Left colon (tissue), 2 donors: Measurements from ENCODE around the gene EGLN2. TPM values are rescaled to one million over a fixed set of nuclear protein-coding genes. Genes with fewer than 3 reads are reported as not detected.
"Not testable (repeated sequence)": the region's sequence is repeated elsewhere in the genome, so short reads cannot be mapped to it uniquely, and the experiment has no call there.

Experiments used
- ATAC-seq: fragments of 200-7000 bp; cut with Tn5 transposase; one replicate; pipeline ENCODE4 v1.9.1; 2020; ENCODE audit warnings: mild to moderate bottlenecking, moderate library complexity
- DNase-seq, 2 donors: peaks; one replicate each; pipeline ENCODE4 v3.0.0-alpha.2; 2020
- intact Hi-C, 2 donors: fragments of 100-400 bp; cut with DNase I in 1 of 2; cut with micrococcal nuclease in 1 of 2; formaldehyde crosslinking; loops; one replicate each; pipeline versions ENCODE4 v1.11.2 to v1.14.0; 2022; cut with DNase I, micrococcal nuclease
- long read RNA-seq: library from polyadenylated mRNA; unstranded; transcript quantifications from one replicate; pipeline ENCODE4 v2.0.0, GENCODE V29; 2021
- total RNA-seq, 2 donors: library from RNA; stranded (reverse); fragmentation: NEBNext Ultra II Directional; extraction: Animal tissue kit (Norgen Biotek cat#: 25700); gene quantifications; one replicate each; pipeline ENCODE4 v1.2.1, GENCODE V29; 2021
- donor health status: DM: no; HTN: no; CAD: no.
- donor health status: DM: yes; HTN: yes; CAD: no.

EGLN2 gene
- 10 to 100 TPM; 95.3 to 96.9 TPM for total RNA-seq
- long read RNA-seq, transcript EGLN2-207 (5 exons, 2,821 nt), result major isoform, 228 of 394 reads
- long read RNA-seq, transcript EGLN2-201 (6 exons, 2,102 nt), result minor isoform, 156 of 394 reads
- long read RNA-seq, partial matches to known transcripts, result 2 of 394 reads
- long read RNA-seq, other reads (novel, unspliced or antisense), result 6 of 394 reads

GRCh38 chr19:40798683-40799557 is at the start of gene EGLN2:
TSS of gene EGLN2 (plus strand) at chr19:40799191. CDS start at chr19:40800573, 1,382 bp downstream.
- intact Hi-C loops, result no loop called here
- peak; percentile 100 for DNase-seq
- peak; percentile 76 for ATAC-seq

GRCh38 chr19:40750058-40750873 is 48.7 kb upstream of the EGLN2 start, which contains the start of gene ACTMAP:
TSS of gene ACTMAP (minus strand) at chr19:40750477. CDS start at chr19:40749803, 674 bp downstream.
- intact Hi-C loops, result no loop called here
- ATAC-seq (peak; percentile 79), DNase-seq (peak; percentile 100)

GRCh38 chr19:40750874-40751537 is 48.0 kb upstream of the EGLN2 start, which contains the start of gene SNRPA:
TSS of gene SNRPA (plus strand) at chr19:40751203. CDS start at chr19:40751409, 206 bp downstream.
- intact Hi-C loops, result no loop called here
- peak; percentile 74 for ATAC-seq
- DNase-seq, result peak; percentile 98

GRCh38 chr19:40752257-40752781 is 46.7 kb upstream of the EGLN2 start:
- intact Hi-C loops, result no loop called here
- DNase-seq (no peak), ATAC-seq (no peak)

DNA sequence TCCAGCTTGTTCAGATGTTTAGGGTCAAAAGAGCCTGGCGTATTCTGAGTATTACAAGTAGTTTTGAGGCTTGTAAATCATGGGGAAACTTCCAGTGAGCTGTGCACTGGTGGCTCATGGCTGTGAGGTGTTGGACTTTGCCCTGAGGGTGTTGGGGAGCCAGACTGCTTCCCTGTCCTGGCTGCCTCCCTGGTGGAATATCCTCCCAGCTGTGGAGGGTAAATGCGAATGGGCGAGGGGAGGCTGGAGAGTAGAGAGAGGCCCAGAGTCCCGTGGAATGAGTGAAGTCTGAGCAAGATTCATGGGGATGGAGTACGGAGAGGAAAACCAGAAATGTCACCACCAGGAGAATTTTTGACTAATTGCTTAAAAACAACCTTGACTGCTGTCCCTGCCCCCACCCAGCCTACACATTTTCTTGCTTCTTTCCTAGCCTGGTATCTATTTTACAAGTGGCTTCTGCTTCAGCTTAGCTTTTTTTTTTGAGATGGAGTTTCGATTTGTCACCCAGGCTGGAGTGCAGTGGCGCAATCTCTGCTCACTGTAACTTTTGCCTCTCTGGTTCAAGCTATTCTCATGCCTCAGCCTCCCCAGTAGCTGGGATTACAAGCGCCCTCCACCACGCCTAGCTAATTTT is 44.3 kb upstream of the EGLN2 start:
- intact Hi-C loops, result no loop called here
- peak; percentile 50 for ATAC-seq
- peak; percentile 67 to 79 for DNase-seq

- intact Hi-C loops, result no loop called here
- ATAC-seq (no peak), DNase-seq (no peak)
Observed at GRCh38 chr19:40755248-40755624, 43.8 kb upstream of the EGLN2 start.

- no peak for DNase-seq
- intact Hi-C loops, result no loop called here
Observed at GRCh38 chr19:40755791-40756190, 43.2 kb upstream of the EGLN2 start.

GRCh38 chr19:40756502-40757110 is 42.4 kb upstream of the EGLN2 start:
- ATAC-seq (no peak), DNase-seq (no peak)
- intact Hi-C loops, result no loop called here

More at GRCh38 chr19:40755791-40756190, 43.2 kb upstream of the EGLN2 start:
- ATAC-seq, result no peak

DNA sequence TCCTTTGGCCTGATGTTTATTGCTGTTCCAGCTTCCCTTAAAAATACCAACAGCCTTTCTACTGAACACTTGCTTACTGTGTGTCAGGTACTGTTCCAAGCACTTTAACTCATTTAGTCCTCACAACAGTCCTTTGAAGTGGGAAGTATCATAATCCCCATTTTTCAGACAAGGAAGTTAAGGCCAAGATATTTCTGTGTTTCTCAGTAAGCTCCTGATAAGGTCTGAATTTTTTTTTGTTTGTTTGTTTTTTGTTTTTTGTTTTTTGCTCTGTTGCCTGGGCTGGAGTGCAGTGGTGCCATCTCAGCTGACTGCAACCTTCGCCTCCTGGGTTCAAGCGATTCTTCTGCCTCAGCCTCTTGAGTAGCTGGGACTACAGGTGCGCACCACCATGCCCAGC is 40.5 kb upstream of the EGLN2 start:
- intact Hi-C loops, result no loop called here

DNA sequence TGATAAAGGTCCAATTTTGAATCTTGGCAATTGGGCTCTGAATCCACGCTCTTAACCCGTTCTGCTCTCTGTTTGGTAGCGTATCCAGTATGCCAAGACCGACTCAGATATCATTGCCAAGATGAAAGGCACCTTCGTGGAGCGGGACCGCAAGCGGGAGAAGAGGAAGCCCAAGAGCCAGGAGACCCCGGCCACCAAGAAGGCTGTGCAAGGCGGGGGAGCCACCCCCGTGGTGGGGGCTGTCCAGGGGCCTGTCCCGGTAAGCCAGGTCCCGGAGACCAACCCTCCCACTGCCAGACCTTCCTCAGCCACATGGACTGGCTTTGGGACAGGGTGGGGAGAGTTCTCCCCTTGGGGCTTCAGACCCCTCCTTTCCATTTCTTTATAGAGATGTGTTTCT is 39.6 kb upstream of the EGLN2 start:
- intact Hi-C loops, result no loop called here
- DNase-seq (no peak), ATAC-seq (no peak)

More for the DNA sequence above, 40.5 kb upstream of the EGLN2 start:
- DNase-seq (no peak), ATAC-seq (no peak)

- ATAC-seq (no peak), DNase-seq (no peak)
- intact Hi-C loops, result no loop called here
Observed at GRCh38 chr19:40762754-40763470, 36.1 kb upstream of the EGLN2 start.

- intact Hi-C loops, result no loop called here
- no peak for ATAC-seq
Observed at GRCh38 chr19:40763526-40763925, 35.5 kb upstream of the EGLN2 start.

GRCh38 chr19:40763963-40764362 is 35.0 kb upstream of the EGLN2 start:
- intact Hi-C loops, result no loop called here
- DNase-seq, result no peak
- ATAC-seq, result no peak

More at GRCh38 chr19:40763526-40763925, 35.5 kb upstream of the EGLN2 start:
- DNase-seq, result no peak

- ATAC-seq, DNase-seq, intact Hi-C loops: not testable (repeated sequence)
Observed at GRCh38 chr19:40766385-40766784, 32.6 kb upstream of the EGLN2 start.

GRCh38 chr19:40768869-40769268 is 30.1 kb upstream of the EGLN2 start:
- intact Hi-C loops, result no loop called here
- ATAC-seq (no peak), DNase-seq (no peak)

GRCh38 chr19:40771101-40771862 is 27.7 kb upstream of the EGLN2 start:
- DNase-seq, intact Hi-C loops: not testable (repeated sequence)
- peak; percentile 50 for ATAC-seq
